GM18951 (cell line): ENCODE results near the gene ADGRE1.
A peak's percentile ranks its signal among the peaks of the same experiment; 100 is the strongest.

Experiments
- POLR2A ChIP-seq: IDR thresholded peaks from 4 replicates; pipeline ENCODE4 v1.6.1; 2011; ENCODE audit warnings: mild to moderate bottlenecking; ENCODE audit not compliant: insufficient read length, insufficient read depth; ENCODE audit errors: extremely low read depth
- in situ Hi-C: fragments of 300-500 bp; cut with MboI; formaldehyde crosslinking; loops from one replicate; pipeline ENCODE4 v1.12.0; 2022; ENCODE audit warnings: low sequenced_read_pairs, mixed read lengths, inconsistent platforms; ENCODE audit not compliant: unreplicated experiment

Gene ADGRE1

GRCh38 chr19:6887316-6887715 lies at the start of gene ADGRE1:
Gene ADGRE1 (plus strand): TSS chr19:6887579. CDS start chr19:6887609, 30 bp downstream.
- in situ Hi-C loops = no loop called here
- no peak for TF ChIP-seq POLR2A

GRCh38 chr19:6838062-6838655 lies 49.2 kb upstream of the ADGRE1 start:
- no peak for TF ChIP-seq POLR2A
- in situ Hi-C loops = no loop called here

- in situ Hi-C loops = no loop called here
- no peak for TF ChIP-seq POLR2A
Observed at GRCh38 chr19:6842871-6843607, 44.3 kb upstream of the ADGRE1 start.

- no peak for TF ChIP-seq POLR2A
- in situ Hi-C loops = no loop called here
Observed at GRCh38 chr19:6847828-6848200, 39.6 kb upstream of the ADGRE1 start.

- in situ Hi-C loops = no loop called here
- TF ChIP-seq POLR2A = no peak
Observed at GRCh38 chr19:6848986-6849385, 38.4 kb upstream of the ADGRE1 start.

- in situ Hi-C loops = loop anchor here (5.0 to 25.0 kb wide), 4 partner anchors 98 to 688 kb away; partner anchors contain the start of gene TUBB4A
- no peak for TF ChIP-seq POLR2A
Observed at GRCh38 chr19:6849876-6850275, 37.5 kb upstream of the ADGRE1 start.

- in situ Hi-C loops = loop anchor here (5.0 to 25.0 kb wide), 4 partner anchors 99 to 689 kb away; partner anchors contain the start of gene TUBB4A
- TF ChIP-seq POLR2A = no peak
Observed at GRCh38 chr19:6851359-6851758, 36.0 kb upstream of the ADGRE1 start.

- TF ChIP-seq POLR2A = no peak
- in situ Hi-C loops = loop anchor here (5.0 to 25.0 kb wide), 4 partner anchors 100 to 690 kb away; partner anchors contain the start of gene TUBB4A
Observed at GRCh38 chr19:6852001-6852400, 35.4 kb upstream of the ADGRE1 start.

- in situ Hi-C loops = loop anchor here (5.0 to 25.0 kb wide), 4 partner anchors 102 to 692 kb away; partner anchors contain the start of gene TUBB4A
- TF ChIP-seq POLR2A = no peak
Observed at GRCh38 chr19:6853868-6854267, 33.5 kb upstream of the ADGRE1 start.

- TF ChIP-seq POLR2A = no peak
- in situ Hi-C loops = loop anchor here (5.0 to 25.0 kb wide), 4 partner anchors 102 to 692 kb away; partner anchors contain the start of gene TUBB4A
Observed at GRCh38 chr19:6854758-6855157, 32.6 kb upstream of the ADGRE1 start.

GRCh38 chr19:6856749-6857372 lies 30.5 kb upstream of the ADGRE1 start:
- in situ Hi-C loops = loop anchor here (25.0 kb wide), 3 partner anchors 220 to 695 kb away; partner anchors contain the start of gene TUBB4A
- TF ChIP-seq POLR2A = no peak

- in situ Hi-C loops = loop anchor here (25.0 kb wide), 3 partner anchors 224 to 699 kb away; partner anchors contain the start of gene TUBB4A
- no peak for TF ChIP-seq POLR2A
Observed at GRCh38 chr19:6861683-6862286, 25.6 kb upstream of the ADGRE1 start.

- in situ Hi-C loops = loop anchor here (25.0 kb wide), 3 partner anchors 225 to 700 kb away; partner anchors contain the start of gene TUBB4A
- TF ChIP-seq POLR2A = peak; percentile 31
Observed at GRCh38 chr19:6862673-6863078, 24.7 kb upstream of the ADGRE1 start.

- TF ChIP-seq POLR2A = no peak
- in situ Hi-C loops = loop anchor here (25.0 kb wide), 3 partner anchors 227 to 702 kb away; partner anchors contain the start of gene TUBB4A
Observed at GRCh38 chr19:6864325-6864940, 22.9 kb upstream of the ADGRE1 start.
